ENCODE results near the gene TESK2.
A peak's percentile ranks its signal among the peaks of the same experiment; 100 is the strongest.
"Not testable (repeated sequence)": the region's sequence is repeated elsewhere in the genome, so short reads cannot be mapped to it uniquely, and the experiment has no call there.

The TESK2 gene

DNA sequence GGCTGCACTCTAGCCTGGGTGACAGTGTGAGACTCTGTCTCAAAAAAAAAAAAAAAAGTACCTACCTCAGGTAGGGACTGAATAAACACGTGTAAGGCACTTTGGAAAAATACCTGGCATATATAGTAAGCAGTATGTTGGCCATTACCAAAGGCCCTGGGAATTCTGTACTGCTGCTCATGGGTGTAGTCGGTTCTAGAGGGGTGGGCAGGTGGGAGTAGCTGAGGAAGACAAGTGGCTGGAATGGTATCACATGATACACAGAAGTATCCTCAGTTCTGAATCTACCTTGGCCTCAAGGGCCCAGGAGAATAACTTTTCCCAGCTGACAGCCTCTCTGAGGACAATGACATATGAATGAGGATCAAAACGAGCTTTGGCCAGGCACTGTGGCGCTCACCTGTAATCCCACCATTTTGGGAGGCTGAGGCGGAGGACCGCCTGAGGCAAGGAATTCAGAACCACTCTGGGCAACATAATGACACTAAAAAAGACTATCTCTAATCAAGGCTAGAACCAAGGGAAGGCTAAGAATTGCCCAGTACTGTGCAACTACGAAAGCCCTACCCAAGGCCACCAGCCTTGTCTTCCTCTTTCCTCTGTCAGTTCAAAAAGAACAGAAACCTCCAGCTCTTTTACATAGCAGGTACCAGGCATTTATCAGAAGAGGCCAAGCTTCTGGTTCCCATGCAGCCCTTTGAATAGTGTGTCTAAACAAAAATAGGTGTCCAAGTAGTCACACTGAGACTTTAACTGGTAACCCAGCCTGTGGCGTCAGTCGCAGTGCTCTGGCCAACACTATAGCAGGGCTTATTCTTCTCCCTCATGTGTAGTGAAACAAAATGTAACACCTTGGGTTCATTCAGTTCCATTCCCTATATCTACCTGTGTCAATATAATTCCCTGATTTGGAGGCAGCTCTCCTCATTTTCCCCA lies 19.3 kb upstream of the TESK2 start:
- no peak for DNase-seq (ENCODE audit: low spot score)

DNA sequence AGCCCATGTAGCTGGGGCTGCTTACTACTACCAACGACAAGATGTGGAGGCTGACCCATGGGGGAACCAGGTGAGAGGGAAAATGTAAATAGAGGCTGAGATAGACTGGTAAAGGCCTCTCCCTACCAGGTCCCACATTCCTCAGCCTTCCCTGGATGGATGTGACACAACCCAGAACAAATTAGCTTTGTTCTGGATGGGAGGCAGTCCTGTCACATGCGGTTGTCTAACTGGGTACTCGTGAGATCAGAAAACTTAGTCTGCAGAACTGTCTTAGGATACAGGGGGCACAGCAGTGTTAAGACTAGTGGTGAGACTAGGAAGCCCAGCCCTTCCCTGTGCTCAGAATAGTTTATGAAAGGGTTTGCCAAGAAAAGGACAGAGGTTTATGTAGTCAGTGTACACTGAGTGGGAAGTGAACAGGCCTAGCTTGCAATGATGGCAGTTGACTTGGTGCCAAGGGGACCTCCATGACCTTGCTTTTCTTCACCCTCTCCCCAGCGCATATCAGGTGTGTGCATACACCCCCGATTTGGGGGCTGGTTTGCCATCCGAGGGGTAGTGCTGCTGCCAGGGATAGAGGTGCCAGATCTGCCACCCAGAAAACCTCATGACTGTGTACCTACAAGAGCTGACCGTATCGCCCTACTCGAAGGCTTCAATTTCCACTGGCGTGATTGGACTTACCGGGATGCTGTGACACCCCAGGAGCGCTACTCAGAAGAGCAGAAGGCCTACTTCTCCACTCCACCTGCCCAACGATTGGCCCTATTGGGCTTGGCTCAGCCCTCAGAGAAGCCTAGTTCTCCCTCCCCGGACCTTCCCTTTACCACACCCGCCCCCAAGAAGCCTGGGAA lies 17.6 kb upstream of the TESK2 start:
- DNase-seq (ENCODE audit: low spot score): no peak

DNA sequence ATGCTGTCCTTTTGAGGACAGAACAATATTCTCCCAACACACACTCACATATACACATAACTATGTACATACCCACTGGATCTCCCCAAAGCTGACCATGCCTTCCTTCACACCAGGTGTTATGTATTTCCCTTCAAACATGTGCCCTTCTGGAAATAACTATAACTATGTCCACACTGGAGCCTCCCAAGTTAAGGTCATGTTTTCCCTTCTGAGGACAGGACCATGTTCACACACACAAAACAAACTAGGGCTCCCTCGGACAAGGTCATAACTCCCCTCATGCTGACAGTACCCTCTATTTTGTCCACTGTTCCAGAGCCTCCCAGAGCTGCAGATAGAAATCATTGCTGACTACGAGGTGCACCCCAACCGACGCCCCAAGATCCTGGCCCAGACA lies 16.9 kb upstream of the TESK2 start:
- no peak for DNase-seq (ENCODE audit: low spot score)

DNA sequence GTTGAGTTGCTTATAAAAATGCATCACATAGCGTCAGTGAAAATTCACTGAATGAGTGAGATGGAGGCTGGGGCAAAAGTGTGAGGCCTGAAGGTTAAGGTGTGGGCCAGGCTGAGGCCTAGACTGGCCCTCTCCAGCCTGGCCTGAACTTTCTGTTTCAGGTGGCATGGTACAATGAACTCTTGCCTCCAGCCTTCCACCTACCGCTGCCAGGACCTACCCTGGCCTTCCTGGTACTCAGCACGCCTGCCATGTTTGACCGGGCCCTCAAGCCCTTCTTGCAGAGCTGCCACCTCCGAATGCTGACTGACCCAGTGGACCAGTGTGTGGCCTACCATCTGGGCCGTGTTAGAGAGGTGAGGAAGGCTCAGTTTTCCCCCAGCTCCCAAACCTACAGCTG lies 16.2 kb upstream of the TESK2 start:
- no peak for DNase-seq (ENCODE audit: low spot score)

DNA sequence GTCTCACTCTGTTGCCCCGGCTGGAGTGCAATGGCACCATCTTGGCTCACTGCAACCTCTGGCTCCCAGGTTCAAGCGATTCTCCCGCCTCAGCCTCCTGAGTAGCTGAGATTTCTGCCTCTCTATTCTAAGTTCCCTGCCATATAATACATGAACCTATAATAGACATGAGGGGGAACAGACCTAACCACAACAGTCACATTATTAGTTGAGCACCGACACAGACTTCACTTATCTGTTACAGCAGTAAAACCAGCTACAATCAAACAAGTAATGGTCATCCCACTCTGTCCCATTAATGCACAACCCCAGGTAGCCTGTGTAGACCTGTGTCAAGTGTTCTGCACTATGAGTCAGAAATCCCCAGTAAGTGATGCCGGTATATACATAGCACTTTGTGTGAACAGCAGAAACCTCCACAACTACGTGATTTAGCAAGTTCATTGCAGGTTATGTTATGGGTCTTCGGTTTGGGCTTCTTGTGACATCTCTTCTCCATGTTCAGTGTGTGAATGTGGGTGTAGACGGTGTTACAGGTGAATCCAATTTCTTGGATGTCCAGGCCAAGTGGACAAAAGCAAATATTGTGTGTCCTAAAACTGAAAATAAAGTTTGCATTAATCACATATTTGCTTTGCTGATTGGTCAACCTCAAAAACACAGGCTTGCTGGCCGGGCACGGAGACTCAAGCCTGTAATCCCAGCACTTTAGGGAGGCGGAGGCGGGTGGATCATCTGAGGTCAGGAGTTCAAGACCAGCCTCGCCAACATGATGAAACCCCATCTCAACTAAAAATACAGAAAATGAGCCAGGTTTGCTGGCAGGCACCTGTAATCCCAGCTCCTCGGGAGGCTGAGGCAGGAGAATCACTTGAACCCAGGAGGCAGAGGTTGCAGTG lies 12.7 kb upstream of the TESK2 start:
- DNase-seq (ENCODE audit: low spot score): no peak

DNA sequence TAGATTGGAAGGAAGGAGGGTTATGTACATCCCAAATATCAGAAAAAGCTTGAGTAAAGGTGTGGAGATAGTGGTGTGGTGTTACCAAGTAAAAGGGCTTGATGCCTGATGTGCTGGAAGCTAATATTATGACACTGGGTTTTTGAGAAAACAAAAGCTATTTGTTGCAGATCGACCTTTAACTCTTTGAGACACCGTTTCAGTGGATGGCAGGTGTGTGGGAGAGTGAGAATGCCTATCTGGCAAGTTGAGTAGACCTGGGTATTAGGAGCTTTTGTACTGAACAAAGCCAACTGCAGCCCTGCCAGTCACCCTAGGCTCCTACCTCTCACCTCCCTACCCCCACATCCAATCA lies 10.5 kb upstream of the TESK2 start:
- no peak for DNase-seq (ENCODE audit: low spot score)

DNA sequence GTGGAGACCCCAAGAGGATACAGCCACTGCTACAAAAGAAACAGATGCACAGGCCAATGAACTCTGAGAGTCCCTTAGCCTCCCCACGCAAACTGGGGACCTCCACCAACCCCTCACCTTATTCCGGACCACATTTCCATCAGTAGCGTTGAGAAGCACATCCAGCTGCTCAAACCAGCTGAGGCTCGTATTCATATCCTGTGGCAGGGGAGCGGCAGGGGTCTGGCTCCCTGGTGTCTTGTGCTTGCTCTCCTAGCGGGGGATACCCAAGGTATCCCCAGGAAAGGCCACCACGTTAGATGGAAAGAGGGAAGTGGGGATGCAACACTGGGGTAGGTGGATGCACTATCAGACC lies 8.4 kb upstream of the TESK2 start:
- DNase-seq (ENCODE audit: low spot score): no peak

DNA sequence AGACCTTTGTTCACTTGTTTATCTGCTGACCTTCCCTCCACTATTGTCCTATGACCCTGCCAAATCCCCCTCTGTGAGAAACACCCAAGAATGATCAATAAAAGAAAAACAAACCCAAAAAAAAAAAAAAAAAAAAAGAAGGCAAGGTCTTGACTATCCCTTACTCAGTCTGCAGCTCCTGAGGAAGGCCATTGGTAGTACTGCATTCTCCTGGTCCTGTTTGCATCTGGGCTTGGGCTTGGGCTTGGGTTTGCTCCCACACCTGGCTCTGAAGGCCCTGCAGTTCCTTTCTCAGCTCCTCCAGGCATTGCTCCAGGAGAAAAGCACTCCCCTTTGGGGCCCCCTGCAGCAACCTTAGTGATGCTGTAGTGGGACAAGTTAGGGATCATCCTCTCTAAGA lies 7.3 kb upstream of the TESK2 start:
- no peak for DNase-seq (ENCODE audit: low spot score)

DNA sequence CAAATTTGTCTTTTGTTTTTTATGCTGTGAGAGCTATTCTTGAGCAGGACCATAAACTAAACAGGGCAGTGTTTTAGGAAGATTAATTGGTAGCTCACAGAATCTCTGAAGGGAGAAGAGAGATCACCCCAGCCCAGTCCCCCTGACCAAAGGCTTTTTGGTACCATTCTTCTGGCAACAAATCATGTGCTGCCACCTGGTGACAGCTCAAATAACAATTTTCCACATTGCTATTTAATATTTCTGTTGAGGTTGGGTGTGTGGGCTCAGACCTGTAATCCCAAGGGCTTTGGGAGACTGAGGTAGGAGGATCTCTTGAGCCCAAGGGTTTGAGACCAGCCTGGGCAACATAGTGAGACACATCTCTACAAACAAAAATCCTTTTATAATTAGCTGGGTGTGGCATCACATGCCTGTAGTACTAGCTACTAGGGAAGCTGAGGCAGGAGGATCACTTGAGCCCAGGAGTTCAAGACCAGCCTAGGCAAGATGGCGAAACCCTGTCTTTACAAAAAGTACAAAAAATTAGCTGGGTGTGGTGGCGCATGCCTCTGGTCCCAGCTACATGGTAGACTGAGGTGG lies 2.2 kb upstream of the TESK2 start:
- peak; percentile 67 for DNase-seq (ENCODE audit: low spot score)

DNA sequence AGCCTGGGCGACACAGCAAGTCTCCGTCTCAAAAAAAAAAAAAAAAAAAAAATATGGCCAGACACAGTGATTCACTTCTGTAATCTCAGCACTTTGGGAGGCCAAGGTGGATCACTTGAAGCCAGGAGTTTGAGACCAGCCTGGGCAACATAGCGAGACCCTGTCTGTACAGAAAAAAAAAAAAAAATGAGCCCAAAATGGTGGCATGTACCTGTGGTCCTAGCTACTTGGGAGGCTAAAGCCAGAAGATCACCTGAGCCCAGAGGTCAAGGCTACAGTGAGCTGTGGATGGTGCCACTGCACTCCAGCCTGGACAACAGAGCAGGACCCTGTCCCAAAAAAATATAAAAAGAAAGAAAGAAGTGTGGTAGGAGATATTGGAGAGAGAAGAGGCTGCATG lies 1.7 kb upstream of the TESK2 start:
- DNase-seq (ENCODE audit: low spot score): no peak

DNA sequence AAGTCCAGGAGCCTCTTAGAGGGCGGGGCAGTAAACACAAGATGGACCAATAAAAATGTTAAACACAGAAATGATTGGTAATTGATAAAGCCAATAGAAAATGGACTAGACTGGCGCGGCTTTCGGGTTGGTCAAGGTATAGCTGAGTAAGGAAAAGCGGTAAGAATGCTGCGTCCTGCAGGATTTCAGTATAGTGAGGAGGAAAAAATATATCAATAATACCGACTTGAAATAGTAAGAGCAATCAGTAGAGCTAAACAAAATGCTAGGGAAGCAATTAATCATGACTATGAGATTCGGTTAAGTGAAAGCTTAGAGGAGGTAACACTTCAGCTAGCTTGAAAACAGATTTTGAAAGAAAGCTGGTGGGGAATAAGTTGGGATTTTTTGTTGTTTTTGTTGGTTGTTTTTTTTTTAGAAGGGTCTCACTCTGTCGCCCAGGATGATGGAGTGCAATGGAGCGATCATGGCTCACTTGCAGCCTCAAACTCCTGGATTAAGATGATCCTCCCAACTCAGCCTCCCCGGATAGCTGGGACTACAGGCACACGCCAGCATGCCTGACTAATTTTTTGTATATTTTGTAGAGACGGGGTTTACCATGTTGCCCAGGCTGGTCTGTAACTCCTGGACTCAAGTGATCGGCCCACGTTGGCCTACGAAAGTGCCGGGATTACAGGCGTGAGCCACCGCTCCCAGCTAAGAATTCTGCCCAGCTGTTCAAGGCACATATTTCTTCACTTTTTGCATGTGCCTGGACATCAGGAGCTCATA lies 711 bp upstream of the TESK2 start:
- no peak for DNase-seq (ENCODE audit: low spot score)

DNA sequence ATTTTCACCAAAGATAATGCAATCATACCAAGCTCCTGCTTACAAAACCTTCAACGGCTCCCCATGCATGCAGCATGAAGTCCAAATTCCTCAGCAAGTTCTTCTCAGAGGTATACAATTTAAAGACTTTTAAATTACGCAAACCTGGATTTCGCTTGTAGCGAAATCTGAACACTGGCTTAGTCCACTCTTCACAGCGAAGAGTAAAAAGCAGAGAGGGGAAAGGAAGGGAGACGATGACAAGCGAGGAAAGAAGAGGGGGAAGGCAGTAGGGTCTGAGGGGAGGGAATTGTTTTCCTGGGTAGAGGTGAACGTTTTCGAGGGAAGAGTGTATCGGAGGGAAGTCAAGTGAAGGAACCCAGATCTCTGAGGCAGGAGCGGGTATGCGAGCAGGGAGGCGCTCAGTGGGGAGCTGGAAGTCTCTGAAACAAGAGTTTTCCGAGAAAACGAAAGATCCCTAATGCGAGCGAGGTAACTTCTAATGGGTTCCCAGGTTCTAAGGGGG lies 790 bp downstream of the TESK2 start:
- DNase-seq (ENCODE audit: low spot score): peak; percentile 52

DNA sequence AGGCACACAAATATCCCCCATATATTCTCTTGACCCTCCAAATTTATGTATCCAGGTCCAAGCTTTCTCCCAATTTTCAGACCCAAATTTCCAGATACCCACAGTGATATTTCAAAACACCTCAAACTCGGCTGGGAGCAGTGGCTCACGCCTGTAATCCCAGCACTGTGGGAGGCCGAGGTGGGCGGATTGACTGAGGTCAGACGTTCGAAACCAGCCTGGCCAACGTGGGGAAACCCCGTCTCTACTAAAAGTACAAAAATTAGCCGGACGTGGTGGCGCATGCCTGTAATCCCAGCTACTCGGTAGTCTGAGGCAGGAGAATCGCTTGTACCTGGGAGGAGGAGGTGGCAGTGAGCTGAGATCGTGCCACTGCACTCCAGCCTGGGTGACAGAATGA lies 1.6 kb downstream of the TESK2 start:
- not testable (repeated sequence) for DNase-seq (ENCODE audit: low spot score)

DNA sequence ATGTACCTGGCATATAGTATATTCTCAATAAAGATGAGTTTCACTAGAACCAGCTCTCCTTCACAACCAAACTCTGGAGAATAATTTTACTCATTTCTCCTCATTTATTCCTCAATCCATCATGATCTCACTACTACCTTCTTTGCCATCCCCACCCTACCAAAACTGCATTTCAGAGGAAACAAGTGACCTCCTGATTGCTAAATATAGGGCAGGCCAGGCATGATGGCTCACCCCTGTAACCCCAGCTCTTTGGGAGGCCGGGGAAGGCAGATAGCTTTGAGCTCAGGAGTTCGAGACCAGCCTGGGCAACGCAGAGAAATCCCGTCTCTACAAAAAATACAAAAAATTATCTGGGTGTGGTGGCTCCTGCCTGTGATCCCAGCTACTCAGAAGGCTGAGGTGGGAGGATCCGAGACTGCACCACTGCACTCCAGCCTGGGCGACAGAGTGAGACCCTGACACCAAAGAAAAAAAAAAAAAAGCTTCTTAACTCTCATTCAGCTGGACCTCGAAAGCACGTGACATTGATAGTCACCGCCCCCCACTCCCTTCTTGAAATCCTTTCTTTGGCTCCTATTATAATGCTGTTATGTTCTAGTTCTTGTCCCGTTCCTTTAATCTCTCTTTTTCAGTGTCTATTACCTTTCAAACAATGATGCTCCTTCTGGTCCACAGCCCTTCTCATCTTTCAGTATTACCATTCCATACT lies 2.1 kb downstream of the TESK2 start:
- no peak for DNase-seq (ENCODE audit: low spot score)

DNA sequence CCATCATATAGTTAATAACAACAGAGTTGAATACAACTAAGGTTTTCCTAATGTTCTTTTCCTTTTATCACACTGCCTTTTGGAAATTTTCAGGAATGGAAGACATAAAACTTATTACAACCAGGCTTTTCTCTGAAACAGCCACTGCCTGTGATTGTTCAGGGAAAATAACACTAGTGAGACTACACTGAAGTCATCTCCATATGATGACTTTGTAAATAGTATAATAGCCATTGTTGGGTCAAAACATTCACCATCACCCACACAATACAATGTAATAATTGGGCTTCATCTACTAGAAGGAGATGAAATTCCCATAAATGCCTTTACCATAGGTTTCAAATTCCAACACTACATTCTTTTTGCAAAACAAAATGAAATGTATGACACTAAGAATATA lies 5.0 kb downstream of the TESK2 start:
- DNase-seq (ENCODE audit: low spot score): no peak

DNA sequence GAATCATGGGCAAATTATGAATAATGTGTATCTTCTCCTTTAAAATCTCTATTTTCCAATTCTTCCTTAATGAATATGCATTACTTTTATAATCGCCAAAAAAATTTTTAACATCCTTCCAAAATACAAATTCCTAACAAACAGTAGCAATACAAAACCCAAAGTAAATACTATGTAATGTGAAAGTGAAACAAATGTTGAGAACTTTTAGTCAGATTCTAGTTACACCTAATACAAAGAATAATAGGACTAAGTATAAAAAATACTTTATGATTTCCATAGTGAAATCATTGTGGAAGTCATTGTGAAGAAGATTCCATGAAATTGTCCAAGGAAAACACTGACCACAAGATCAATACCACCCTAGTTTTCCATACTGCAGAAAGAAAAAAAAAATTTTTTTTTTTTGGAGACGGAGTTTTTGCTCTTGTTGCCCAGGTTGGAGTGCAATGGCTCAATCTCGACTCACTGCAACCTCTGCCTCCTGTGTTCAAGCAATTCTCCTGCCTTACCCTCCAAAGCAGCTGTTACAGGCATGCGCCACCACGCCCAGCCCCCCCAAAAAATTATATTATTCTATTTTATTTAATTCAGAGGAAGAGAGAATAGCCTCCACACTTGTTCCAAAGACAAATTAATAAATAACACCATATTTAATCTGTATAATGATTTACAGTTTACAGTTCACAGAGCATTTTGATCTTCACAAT lies 11.8 kb downstream of the TESK2 start:
- no peak for DNase-seq (ENCODE audit: low spot score)

DNA sequence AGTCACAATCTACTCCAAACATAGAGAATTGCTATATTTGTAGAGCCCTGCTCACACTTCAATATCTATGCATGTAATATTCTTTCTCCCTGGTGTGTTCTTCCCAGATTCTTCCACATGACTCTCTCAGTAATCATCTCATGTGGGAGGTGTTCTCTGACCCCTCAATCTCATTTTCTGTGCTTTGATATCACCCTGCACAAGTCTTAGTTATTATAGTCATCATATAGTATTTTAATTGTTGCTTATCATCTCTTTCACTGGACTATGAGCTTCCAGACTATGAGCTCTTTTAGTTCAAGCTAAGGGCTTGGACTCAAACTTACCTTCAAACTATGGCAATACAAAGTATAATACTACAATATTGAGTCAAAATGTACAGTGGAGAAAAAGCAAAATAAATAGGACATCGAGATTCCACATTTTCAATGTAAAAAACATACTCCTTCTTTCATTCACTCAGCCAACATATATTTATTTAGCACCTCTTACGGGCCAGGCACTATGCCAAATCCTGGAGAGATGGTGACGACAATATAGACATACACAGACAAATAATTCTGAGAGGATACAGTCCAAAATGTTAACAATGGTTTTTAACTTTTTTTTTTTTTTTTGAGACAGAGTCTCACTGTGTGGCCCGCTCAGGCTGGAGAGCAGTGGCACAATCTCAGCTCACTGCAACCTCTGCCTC lies 12.7 kb downstream of the TESK2 start:
- DNase-seq (ENCODE audit: low spot score): no peak

DNA sequence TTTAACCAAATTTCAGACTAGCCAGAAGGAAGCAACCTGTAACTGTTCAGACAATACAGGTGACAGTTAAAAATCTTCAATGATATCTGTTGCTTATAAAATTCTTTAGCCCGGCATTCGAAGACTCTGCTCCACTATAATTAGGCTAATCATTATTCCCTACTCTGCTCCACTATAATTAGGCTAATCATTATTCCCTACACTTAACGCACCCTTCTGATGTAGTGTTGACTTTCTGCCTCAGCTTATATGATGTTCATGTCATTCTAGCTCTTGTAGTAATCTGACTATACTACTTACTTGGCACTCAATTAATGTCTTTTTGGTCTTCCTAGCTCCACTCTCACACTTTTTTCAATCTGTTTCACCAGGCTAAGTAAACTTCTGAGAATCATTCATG lies 13.3 kb downstream of the TESK2 start:
- DNase-seq (ENCODE audit: low spot score): no peak

DNA sequence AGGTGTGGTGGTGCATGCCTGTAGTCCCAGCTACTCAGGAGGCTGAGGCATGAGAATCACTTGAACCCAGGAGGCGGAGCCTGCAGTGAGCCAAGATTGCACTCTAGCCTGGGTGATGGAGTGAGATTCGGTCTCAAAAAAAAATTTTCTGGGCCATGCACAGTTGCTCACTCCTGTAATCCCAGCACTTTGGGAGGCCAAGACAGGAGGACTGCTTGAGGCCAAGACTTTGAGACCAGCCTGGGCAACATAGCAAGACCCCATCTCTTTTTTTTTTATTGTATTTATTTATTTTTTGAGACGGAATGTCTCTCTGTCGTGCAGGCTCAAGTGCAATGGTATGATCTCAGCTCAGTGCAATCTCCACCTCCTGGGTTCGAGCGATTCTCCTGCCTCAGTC lies 16.8 kb downstream of the TESK2 start:
- DNase-seq (ENCODE audit: low spot score): not testable (repeated sequence)
